GM12892 (cell line): ENCODE data around the gene PPIG.
A peak's percentile ranks its signal among the peaks of the same experiment; 100 is the strongest.
"Not testable (repeated sequence)": the region's sequence is repeated elsewhere in the genome, so short reads cannot be mapped to it uniquely, and the experiment has no call there.

Experiments used
- DNase-seq: peaks from one replicate; pipeline ENCODE4 v3.0.0; 2011; ENCODE audit not compliant: insufficient read length
- FAIRE-seq: peaks from 2 replicates; lab custom pipeline; 2011; peaks lifted over from hg19 to GRCh38; lab: Jason Lieb, UNC
- POLR2A ChIP-seq: IDR thresholded peaks from 2 replicates; pipeline ENCODE4 v1.6.1; 2011; ENCODE audit warnings: low read depth, low read length, control low read depth
- POLR2AphosphoS5 ChIP-seq: IDR thresholded peaks from 2 replicates; pipeline ENCODE4 v1.6.1; 2011; ENCODE audit warnings: low read depth, low read length, control low read depth
- TAF1 ChIP-seq: IDR thresholded peaks from 2 replicates; pipeline ENCODE4 v1.6.1; 2011; ENCODE audit warnings: low read depth, mild to moderate bottlenecking, control low read depth, low read length, borderline replicate concordance

Gene PPIG

GRCh38 chr2:169613876-169614275 is 29.7 kb downstream of the PPIG start:
- no peak for TF ChIP-seq TAF1
- TF ChIP-seq POLR2A, result no peak
- TF ChIP-seq POLR2AphosphoS5, result no peak

GRCh38 chr2:169615982-169616381 is 31.8 kb downstream of the PPIG start:
- not testable (repeated sequence) for DNase-seq, FAIRE-seq

More at GRCh38 chr2:169613876-169614275, 29.7 kb downstream of the PPIG start:
- no peak for DNase-seq
- FAIRE-seq, result no peak

- FAIRE-seq (peak; percentile 36), DNase-seq (no peak)
- no peak for TF ChIP-seq POLR2AphosphoS5
- no peak for TF ChIP-seq TAF1
- no peak for TF ChIP-seq POLR2A
Measured at GRCh38 chr2:169619946-169620345, 35.8 kb downstream of the PPIG start.

- no peak for FAIRE-seq
- no peak for DNase-seq
- no peak for TF ChIP-seq POLR2A
- no peak for TF ChIP-seq POLR2AphosphoS5
- no peak for TF ChIP-seq TAF1
Measured at GRCh38 chr2:169620509-169620908, 36.4 kb downstream of the PPIG start.

GRCh38 chr2:169623235-169623634 is 39.1 kb downstream of the PPIG start:
- TF ChIP-seq TAF1 (no peak), POLR2AphosphoS5 (no peak), POLR2A (no peak)
- no peak for FAIRE-seq
- no peak for DNase-seq

- TF ChIP-seq TAF1 (no peak), POLR2AphosphoS5 (no peak), POLR2A (no peak)
- no peak for DNase-seq
- FAIRE-seq, result no peak
Measured at GRCh38 chr2:169625781-169626180, 41.6 kb downstream of the PPIG start.

GRCh38 chr2:169636440-169637097 is 52.4 kb downstream of the PPIG start:
- no peak for FAIRE-seq
- DNase-seq, result no peak
- TF ChIP-seq POLR2AphosphoS5 (no peak), POLR2A (no peak)

- no peak for FAIRE-seq
- TF ChIP-seq POLR2A, result no peak
- TF ChIP-seq TAF1, result no peak
- TF ChIP-seq POLR2AphosphoS5, result no peak
- DNase-seq, result no peak
Measured at GRCh38 chr2:169637620-169638019, 53.5 kb downstream of the PPIG start.

- FAIRE-seq, result no peak
- no peak for DNase-seq
- TF ChIP-seq POLR2AphosphoS5 (no peak), TAF1 (no peak), POLR2A (no peak)
Measured at GRCh38 chr2:169640104-169640503, 56.0 kb downstream of the PPIG start.

GRCh38 chr2:169641464-169641863 is 57.3 kb downstream of the PPIG start:
- DNase-seq (no peak), FAIRE-seq (no peak)
- TF ChIP-seq POLR2A (no peak), TAF1 (no peak), POLR2AphosphoS5 (no peak)

- DNase-seq (no peak), FAIRE-seq (no peak)
- TF ChIP-seq TAF1 (no peak), POLR2AphosphoS5 (no peak)
Measured at GRCh38 chr2:169644173-169644572, 60.0 kb downstream of the PPIG start.

GRCh38 chr2:169647496-169647895 is 63.3 kb downstream of the PPIG start:
- no peak for FAIRE-seq
- TF ChIP-seq POLR2AphosphoS5 (no peak), POLR2A (no peak)

GRCh38 chr2:169649278-169649677 is 65.1 kb downstream of the PPIG start:
- TF ChIP-seq POLR2AphosphoS5 (no peak), TAF1 (no peak), POLR2A (no peak)
- DNase-seq, result no peak
- no peak for FAIRE-seq

More at GRCh38 chr2:169647496-169647895, 63.3 kb downstream of the PPIG start:
- no peak for DNase-seq
